PC-9 (cell line): ENCODE results near the gene PPP1R9A.

Experiments
- EZH2 ChIP-seq: fragments of 200-600 bp; sonication (generic); IDR thresholded peaks from 2 replicates; pipeline ENCODE4 v1.8.0; 2017; ENCODE audit warnings: antibody characterized with exemption, low read depth
- TF ChIP-seq, protein P1 (sequence below): fragments of 200-600 bp; sonication (generic); conservative IDR thresholded peaks from 2 replicates; pipeline ENCODE4 v1.6.1; 2017; ENCODE audit warnings: mixed run types, antibody characterized with exemption, mild to moderate bottlenecking, moderate library complexity

GRCh38 chr7:95106401-95106800 lies 199.0 kb downstream of the PPP1R9A start:
- TF ChIP-seq, protein P1, sequence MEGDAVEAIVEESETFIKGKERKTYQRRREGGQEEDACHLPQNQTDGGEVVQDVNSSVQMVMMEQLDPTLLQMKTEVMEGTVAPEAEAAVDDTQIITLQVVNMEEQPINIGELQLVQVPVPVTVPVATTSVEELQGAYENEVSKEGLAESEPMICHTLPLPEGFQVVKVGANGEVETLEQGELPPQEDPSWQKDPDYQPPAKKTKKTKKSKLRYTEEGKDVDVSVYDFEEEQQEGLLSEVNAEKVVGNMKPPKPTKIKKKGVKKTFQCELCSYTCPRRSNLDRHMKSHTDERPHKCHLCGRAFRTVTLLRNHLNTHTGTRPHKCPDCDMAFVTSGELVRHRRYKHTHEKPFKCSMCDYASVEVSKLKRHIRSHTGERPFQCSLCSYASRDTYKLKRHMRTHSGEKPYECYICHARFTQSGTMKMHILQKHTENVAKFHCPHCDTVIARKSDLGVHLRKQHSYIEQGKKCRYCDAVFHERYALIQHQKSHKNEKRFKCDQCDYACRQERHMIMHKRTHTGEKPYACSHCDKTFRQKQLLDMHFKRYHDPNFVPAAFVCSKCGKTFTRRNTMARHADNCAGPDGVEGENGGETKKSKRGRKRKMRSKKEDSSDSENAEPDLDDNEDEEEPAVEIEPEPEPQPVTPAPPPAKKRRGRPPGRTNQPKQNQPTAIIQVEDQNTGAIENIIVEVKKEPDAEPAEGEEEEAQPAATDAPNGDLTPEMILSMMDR: no peak
- TF ChIP-seq EZH2: no peak
